ENCODE results near the gene ADAMTS12.
A peak's percentile ranks its signal among the peaks of the same experiment; 100 is the strongest.

ADAMTS12 gene

GRCh38 chr5:33781286-33781685 lies 110.5 kb downstream of the ADAMTS12 start:
- no peak overlapping the region for H3K4me3 ChIP-seq
- intact Hi-C loops (cut with DNase I; ENCODE audit: low total_unique reads), result no loop called here
- no peaks in the 10 kb centered on the region for H3K4me1 ChIP-seq
- TF ChIP-seq CTCF (IDR thresholded peaks at IDR 0.05), result no peak
- no peaks in the 10 kb centered on the region for H3K27me3 ChIP-seq
- DNase-seq, result no peak
- no peaks in the 10 kb centered on the region for H3K36me3 ChIP-seq
- H3K9me3 ChIP-seq, result peaks cover 0 to 9% (median 0%) of the 10 kb centered on the region in 3 donors
- H3K27ac ChIP-seq, result no peak overlapping the region

- Histone ChIP-seq H3K27me3 (no peaks in the 10 kb centered on the region), H3K36me3 (no peaks in the 10 kb centered on the region), H3K4me3 (no peak overlapping the region), H3K4me1 (peaks cover 0 to 21% (median 7%) of the 10 kb centered on the region in 4 donors), H3K9me3 (no peaks in the 10 kb centered on the region), H3K27ac (no peak overlapping the region)
- intact Hi-C loops (cut with DNase I; ENCODE audit: low total_unique reads), result no loop called here
- DNase-seq, result no peak
- TF ChIP-seq CTCF (IDR thresholded peaks at IDR 0.05), result no peak
These were observed 115.6 kb downstream of the ADAMTS12 start for GRCh38 chr5:33776151-33776660.

- no peak for DNase-seq
- no peaks in the 10 kb centered on the region for H3K36me3 ChIP-seq
- no peak overlapping the region for H3K27ac ChIP-seq
- H3K9me3 ChIP-seq, result no peaks in the 10 kb centered on the region
- intact Hi-C loops (cut with DNase I; ENCODE audit: low total_unique reads), result no loop called here
- H3K4me3 ChIP-seq, result no peak overlapping the region
- no peaks in the 10 kb centered on the region for H3K27me3 ChIP-seq
- TF ChIP-seq CTCF (IDR thresholded peaks at IDR 0.05), result no peak
- H3K4me1 ChIP-seq, result peaks cover 0 to 31% (median 11%) of the 10 kb centered on the region in 4 donors
These were observed 117.4 kb downstream of the ADAMTS12 start for GRCh38 chr5:33774341-33774740.

GRCh38 chr5:33772380-33772897 lies 119.4 kb downstream of the ADAMTS12 start:
- no peak for DNase-seq
- Histone ChIP-seq H3K4me1 (peaks cover 0 to 50% (median 15%) of the 10 kb centered on the region in 4 donors), H3K36me3 (no peaks in the 10 kb centered on the region), H3K4me3 (no peak overlapping the region), H3K27ac (peak overlapping the region in 1 of 2 donors; percentile 34), H3K27me3 (no peaks in the 10 kb centered on the region), H3K9me3 (no peaks in the 10 kb centered on the region)
- intact Hi-C loops (cut with DNase I; ENCODE audit: low total_unique reads), result no loop called here
- TF ChIP-seq CTCF (IDR thresholded peaks at IDR 0.05), result no peak

- no peak overlapping the region for H3K27ac ChIP-seq
- peaks cover 0 to 46% (median 15%) of the 10 kb centered on the region in 4 donors for H3K4me1 ChIP-seq
- H3K36me3 ChIP-seq, result no peaks in the 10 kb centered on the region
- no peaks in the 10 kb centered on the region for H3K9me3 ChIP-seq
- no peak for TF ChIP-seq CTCF (IDR thresholded peaks at IDR 0.05)
- H3K27me3 ChIP-seq, result no peaks in the 10 kb centered on the region
- H3K4me3 ChIP-seq, result no peak overlapping the region
- DNase-seq, result no peak
- intact Hi-C loops (cut with DNase I; ENCODE audit: low total_unique reads), result no loop called here
These were observed 121.8 kb downstream of the ADAMTS12 start for GRCh38 chr5:33769968-33770367.

Data from tibial artery (tissue), 4 donors.